GM18498 (cell line): Measurements from ENCODE around the gene RPS6KC1.
"Not testable (repeated sequence)": the region's sequence is repeated elsewhere in the genome, so short reads cannot be mapped to it uniquely, and the experiment has no call there.

Source experiments
- ATAC-seq: cut with Tn5 transposase; IDR thresholded peaks from one replicate; pipeline ENCODE4 v1.9.1; 2021; ENCODE audit warnings: mild to moderate bottlenecking, moderate library complexity; ENCODE audit not compliant: unreplicated experiment

Gene RPS6KC1

GRCh38 chr1:213274140-213274539 is 223.1 kb downstream of the RPS6KC1 start:
- ATAC-seq: no peak

- no peak for ATAC-seq
Observed at GRCh38 chr1:213275293-213275692, 224.3 kb downstream of the RPS6KC1 start.

GRCh38 chr1:213276236-213276635 is 225.2 kb downstream of the RPS6KC1 start:
- no peak for ATAC-seq

GRCh38 chr1:213277036-213277435 is 226.0 kb downstream of the RPS6KC1 start:
- ATAC-seq: no peak

GRCh38 chr1:213279410-213279809 is 228.4 kb downstream of the RPS6KC1 start:
- no peak for ATAC-seq

- no peak for ATAC-seq
Observed at GRCh38 chr1:213281640-213282301, 230.7 kb downstream of the RPS6KC1 start.

- no peak for ATAC-seq
Observed at GRCh38 chr1:213284626-213285025, 233.6 kb downstream of the RPS6KC1 start.

GRCh38 chr1:213286235-213286634 is 235.2 kb downstream of the RPS6KC1 start:
- no peak for ATAC-seq

GRCh38 chr1:213287987-213288386 is 236.9 kb downstream of the RPS6KC1 start:
- ATAC-seq: no peak

- no peak for ATAC-seq
Observed at GRCh38 chr1:213291526-213291925, 240.5 kb downstream of the RPS6KC1 start.

GRCh38 chr1:213292614-213293013 is 241.6 kb downstream of the RPS6KC1 start:
- ATAC-seq: no peak

GRCh38 chr1:213295860-213296259 is 244.8 kb downstream of the RPS6KC1 start:
- ATAC-seq: no peak

- no peak for ATAC-seq
Observed at GRCh38 chr1:213296558-213296957, 245.5 kb downstream of the RPS6KC1 start.

- no peak for ATAC-seq
Observed at GRCh38 chr1:213297021-213297420, 246.0 kb downstream of the RPS6KC1 start.

- no peak for ATAC-seq
Observed at GRCh38 chr1:213300433-213300832, 249.4 kb downstream of the RPS6KC1 start.

- not testable (repeated sequence) for ATAC-seq
Observed at GRCh38 chr1:213301524-213301923, 250.5 kb downstream of the RPS6KC1 start.

GRCh38 chr1:213303286-213303685 is 252.2 kb downstream of the RPS6KC1 start:
- no peak for ATAC-seq

GRCh38 chr1:213315571-213315970 is 264.5 kb downstream of the RPS6KC1 start:
- ATAC-seq: no peak

GRCh38 chr1:213318458-213318857 is 267.4 kb downstream of the RPS6KC1 start:
- not testable (repeated sequence) for ATAC-seq

- ATAC-seq: no peak
Observed at GRCh38 chr1:213320191-213320870, 269.3 kb downstream of the RPS6KC1 start.
